Non-pigmented ciliary epithelial cell (primary cell): ENCODE measurements around the gene TLE7.

Source experiments
- DNase-seq: peaks from one replicate; pipeline ENCODE4 v3.0.0-alpha.2; 2010; ENCODE audit warnings: low read depth

Gene TLE7

GRCh38 chr16:71442051-71442440 lies at the start of gene TLE7:
Gene TLE7, minus strand, starts transcription at chr16:71442054. Its CDS starts 8,730 bp downstream, at chr16:71433324.
- DNase-seq = no peak

- no peak for DNase-seq
Observed at GRCh38 chr16:71491054-71491453, 49.2 kb upstream of the TLE7 start.

GRCh38 chr16:71490361-71490760 lies 48.5 kb upstream of the TLE7 start:
- no peak for DNase-seq

- no peak for DNase-seq
Observed at GRCh38 chr16:71489122-71489521, 47.3 kb upstream of the TLE7 start, which contains the start of gene ZNF19. Gene ZNF19, minus strand, starts transcription at chr16:71489324. Its CDS starts 7,210 bp downstream, at chr16:71482114.

- DNase-seq = peak; percentile 79
Observed at GRCh38 chr16:71484006-71484893, 42.4 kb upstream of the TLE7 start.

GRCh38 chr16:71482569-71482968 lies 40.7 kb upstream of the TLE7 start:
- no peak for DNase-seq

GRCh38 chr16:71480956-71481355 lies 39.1 kb upstream of the TLE7 start:
- DNase-seq = no peak

- DNase-seq = no peak
Observed at GRCh38 chr16:71479420-71479819, 37.6 kb upstream of the TLE7 start.

- no peak for DNase-seq
Observed at GRCh38 chr16:71476457-71477124, 34.7 kb upstream of the TLE7 start.

- DNase-seq = peak; percentile 86
Observed at GRCh38 chr16:71474864-71475263, 33.0 kb upstream of the TLE7 start.

- no peak for DNase-seq
Observed at GRCh38 chr16:71473891-71474290, 32.0 kb upstream of the TLE7 start.

GRCh38 chr16:71472931-71473330 lies 31.1 kb upstream of the TLE7 start:
- no peak for DNase-seq

- DNase-seq = no peak
Observed at GRCh38 chr16:71472051-71472450, 30.2 kb upstream of the TLE7 start.

- DNase-seq = no peak
Observed at GRCh38 chr16:71467810-71468209, 26.0 kb upstream of the TLE7 start.

- no peak for DNase-seq
Observed at GRCh38 chr16:71464231-71464630, 22.4 kb upstream of the TLE7 start.

GRCh38 chr16:71461686-71462648 lies 20.1 kb upstream of the TLE7 start, which contains the start of gene ZNF23:
Gene ZNF23, minus strand, starts transcription at chr16:71462247. Its CDS starts 5,451 bp downstream, at chr16:71456796.
- no peak for DNase-seq

GRCh38 chr16:71460941-71461340 lies 19.1 kb upstream of the TLE7 start:
- DNase-seq = no peak

- peak; percentile 55 for DNase-seq
Observed at GRCh38 chr16:71460236-71460635, 18.4 kb upstream of the TLE7 start.

GRCh38 chr16:71459510-71459909 lies 17.7 kb upstream of the TLE7 start:
- no peak for DNase-seq

GRCh38 chr16:71456801-71457200 lies 14.9 kb upstream of the TLE7 start:
- no peak for DNase-seq

GRCh38 chr16:71453036-71453435 lies 11.2 kb upstream of the TLE7 start:
- no peak for DNase-seq

- no peak for DNase-seq
Observed at GRCh38 chr16:71449020-71449419, 7.2 kb upstream of the TLE7 start.
